ENCODE results near the gene RETREG3. TPM values are rescaled to one million over a fixed set of nuclear protein-coding genes. Genes with fewer than 3 reads are reported as not detected.

RETREG3 gene
- total and polyA plus RNA-seq, 9 of the 15 experiments (the other 6 are each of a cell fraction or from before 2014, with no cell fraction given): 4.1 to 39.0 (median 16.9) TPM

DNA sequence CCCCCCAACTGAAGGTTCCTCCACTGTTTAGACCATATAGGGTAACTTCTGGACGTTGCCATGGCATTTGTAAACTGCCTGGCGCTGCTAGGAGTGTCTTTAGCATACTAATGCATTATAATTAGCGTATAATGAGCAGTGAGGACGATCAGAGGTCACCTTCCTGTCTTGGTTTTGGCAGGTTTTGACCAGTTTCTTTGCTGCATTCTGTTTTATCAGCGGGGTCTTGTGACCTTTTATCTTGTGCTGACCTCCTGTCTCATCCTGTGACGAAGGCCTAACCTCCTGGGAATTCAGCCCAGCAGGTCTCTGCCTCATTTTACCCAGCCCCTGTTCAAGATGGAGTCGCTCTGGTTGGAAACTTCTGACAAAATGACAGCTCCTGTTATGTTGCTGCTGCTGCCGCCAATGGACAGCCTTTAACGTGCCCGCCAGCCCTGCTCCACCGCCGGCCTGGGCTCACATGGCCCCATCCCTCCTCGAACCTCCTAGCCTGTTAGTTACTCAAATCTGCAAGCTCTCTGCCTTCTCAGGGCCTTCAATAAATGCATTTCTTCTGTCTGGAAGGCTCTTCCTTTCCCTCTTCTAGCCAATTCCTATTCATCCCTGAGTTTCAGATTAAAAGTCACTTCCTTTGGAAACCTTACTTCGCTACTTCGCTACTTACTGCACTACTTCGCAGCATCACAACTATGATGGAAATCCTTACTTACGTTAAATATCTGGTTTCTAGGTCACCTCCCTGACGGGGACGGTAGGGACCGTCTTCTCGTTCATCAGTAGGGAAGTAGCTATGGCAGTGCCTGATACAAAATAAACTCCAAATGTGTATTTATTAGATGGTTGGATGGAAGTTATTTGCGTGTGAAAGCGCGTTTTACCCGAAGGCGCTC, 73.8 kb downstream of the RETREG3 start (continued):
- TF ChIP-seq, protein P1, sequence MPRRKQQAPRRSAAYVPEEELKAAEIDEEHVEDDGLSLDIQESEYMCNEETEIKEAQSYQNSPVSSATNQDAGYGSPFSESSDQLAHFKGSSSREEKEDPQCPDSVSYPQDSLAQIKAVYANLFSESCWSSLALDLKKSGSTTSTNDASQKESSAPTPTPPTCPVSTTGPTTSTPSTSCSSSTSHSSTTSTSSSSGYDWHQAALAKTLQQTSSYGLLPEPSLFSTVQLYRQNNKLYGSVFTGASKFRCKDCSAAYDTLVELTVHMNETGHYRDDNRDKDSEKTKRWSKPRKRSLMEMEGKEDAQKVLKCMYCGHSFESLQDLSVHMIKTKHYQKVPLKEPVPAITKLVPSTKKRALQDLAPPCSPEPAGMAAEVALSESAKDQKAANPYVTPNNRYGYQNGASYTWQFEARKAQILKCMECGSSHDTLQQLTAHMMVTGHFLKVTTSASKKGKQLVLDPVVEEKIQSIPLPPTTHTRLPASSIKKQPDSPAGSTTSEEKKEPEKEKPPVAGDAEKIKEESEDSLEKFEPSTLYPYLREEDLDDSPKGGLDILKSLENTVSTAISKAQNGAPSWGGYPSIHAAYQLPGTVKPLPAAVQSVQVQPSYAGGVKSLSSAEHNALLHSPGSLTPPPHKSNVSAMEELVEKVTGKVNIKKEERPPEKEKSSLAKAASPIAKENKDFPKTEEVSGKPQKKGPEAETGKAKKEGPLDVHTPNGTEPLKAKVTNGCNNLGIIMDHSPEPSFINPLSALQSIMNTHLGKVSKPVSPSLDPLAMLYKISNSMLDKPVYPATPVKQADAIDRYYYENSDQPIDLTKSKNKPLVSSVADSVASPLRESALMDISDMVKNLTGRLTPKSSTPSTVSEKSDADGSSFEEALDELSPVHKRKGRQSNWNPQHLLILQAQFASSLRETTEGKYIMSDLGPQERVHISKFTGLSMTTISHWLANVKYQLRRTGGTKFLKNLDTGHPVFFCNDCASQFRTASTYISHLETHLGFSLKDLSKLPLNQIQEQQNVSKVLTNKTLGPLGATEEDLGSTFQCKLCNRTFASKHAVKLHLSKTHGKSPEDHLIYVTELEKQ (CRISPR knock-in tag; IDR thresholded peaks at IDR 0.05): peak; percentile 96
- no peak for TF ChIP-seq SMARCA5 (IDR thresholded peaks at IDR 0.05)
- peak in 2 of 3 experiments; percentile 47 to 59 for TF ChIP-seq YY1 (IDR thresholded peaks at IDR 0.05; ENCODE audit: borderline replicate concordance in 1 of 3, control insufficient read depth in 1 of 3, extremely low read depth in 1 of 3, insufficient read depth in 3 of 3, insufficient read length in 1 of 3, insufficient replicate concordance in 2 of 3, low read depth in 1 of 3, low read length in 2 of 3)
- TF ChIP-seq, protein P2, sequence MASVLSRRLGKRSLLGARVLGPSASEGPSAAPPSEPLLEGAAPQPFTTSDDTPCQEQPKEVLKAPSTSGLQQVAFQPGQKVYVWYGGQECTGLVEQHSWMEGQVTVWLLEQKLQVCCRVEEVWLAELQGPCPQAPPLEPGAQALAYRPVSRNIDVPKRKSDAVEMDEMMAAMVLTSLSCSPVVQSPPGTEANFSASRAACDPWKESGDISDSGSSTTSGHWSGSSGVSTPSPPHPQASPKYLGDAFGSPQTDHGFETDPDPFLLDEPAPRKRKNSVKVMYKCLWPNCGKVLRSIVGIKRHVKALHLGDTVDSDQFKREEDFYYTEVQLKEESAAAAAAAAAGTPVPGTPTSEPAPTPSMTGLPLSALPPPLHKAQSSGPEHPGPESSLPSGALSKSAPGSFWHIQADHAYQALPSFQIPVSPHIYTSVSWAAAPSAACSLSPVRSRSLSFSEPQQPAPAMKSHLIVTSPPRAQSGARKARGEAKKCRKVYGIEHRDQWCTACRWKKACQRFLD (CRISPR knock-in tag; IDR thresholded peaks at IDR 0.05): peak; percentile 99
- TF ChIP-seq, protein P3, sequence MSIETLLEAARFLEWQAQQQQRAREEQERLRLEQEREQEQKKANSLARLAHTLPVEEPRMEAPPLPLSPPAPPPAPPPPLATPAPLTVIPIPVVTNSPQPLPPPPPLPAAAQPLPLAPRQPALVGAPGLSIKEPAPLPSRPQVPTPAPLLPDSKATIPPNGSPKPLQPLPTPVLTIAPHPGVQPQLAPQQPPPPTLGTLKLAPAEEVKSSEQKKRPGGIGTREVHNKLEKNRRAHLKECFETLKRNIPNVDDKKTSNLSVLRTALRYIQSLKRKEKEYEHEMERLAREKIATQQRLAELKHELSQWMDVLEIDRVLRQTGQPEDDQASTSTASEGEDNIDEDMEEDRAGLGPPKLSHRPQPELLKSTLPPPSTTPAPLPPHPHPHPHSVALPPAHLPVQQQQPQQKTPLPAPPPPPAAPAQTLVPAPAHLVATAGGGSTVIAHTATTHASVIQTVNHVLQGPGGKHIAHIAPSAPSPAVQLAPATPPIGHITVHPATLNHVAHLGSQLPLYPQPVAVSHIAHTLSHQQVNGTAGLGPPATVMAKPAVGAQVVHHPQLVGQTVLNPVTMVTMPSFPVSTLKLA (conservative IDR thresholded peaks at IDR 0.05): no peak
- peak; percentile 90; the same call in 1 of the 2 replicates for TF ChIP-seq CAMTA2 (CRISPR knock-in tag; conservative IDR thresholded peaks at IDR 0.05)
- TF ChIP-seq ZNF197 (CRISPR knock-in tag; IDR thresholded peaks at IDR 0.05; ENCODE audit: low read depth): peak; percentile 98
- peak; percentile 98 for TF ChIP-seq ZNF311 (CRISPR knock-in tag; IDR thresholded peaks at IDR 0.05)
- peak; percentile 91 for TF ChIP-seq ZBTB17 (CRISPR knock-in tag; IDR thresholded peaks at IDR 0.05)
- TF ChIP-seq, protein P4, sequence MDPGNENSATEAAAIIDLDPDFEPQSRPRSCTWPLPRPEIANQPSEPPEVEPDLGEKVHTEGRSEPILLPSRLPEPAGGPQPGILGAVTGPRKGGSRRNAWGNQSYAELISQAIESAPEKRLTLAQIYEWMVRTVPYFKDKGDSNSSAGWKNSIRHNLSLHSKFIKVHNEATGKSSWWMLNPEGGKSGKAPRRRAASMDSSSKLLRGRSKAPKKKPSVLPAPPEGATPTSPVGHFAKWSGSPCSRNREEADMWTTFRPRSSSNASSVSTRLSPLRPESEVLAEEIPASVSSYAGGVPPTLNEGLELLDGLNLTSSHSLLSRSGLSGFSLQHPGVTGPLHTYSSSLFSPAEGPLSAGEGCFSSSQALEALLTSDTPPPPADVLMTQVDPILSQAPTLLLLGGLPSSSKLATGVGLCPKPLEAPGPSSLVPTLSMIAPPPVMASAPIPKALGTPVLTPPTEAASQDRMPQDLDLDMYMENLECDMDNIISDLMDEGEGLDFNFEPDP (CRISPR knock-in tag; IDR thresholded peaks at IDR 0.05): 0 out of 2 replicates have a peak, but pooled peaks have one; percentile 82
- peak; percentile 77; the same call in 1 of the 2 replicates for TF ChIP-seq ZNF785 (CRISPR knock-in tag; IDR thresholded peaks at IDR 0.05)
- TF ChIP-seq KLF6 (CRISPR knock-in tag; IDR thresholded peaks at IDR 0.05; ENCODE audit: borderline replicate concordance): peak; percentile 98
- peak; percentile 59; the same call in 1 of the 2 replicates for TF ChIP-seq THRAP3 (IDR thresholded peaks at IDR 0.05; ENCODE audit: borderline replicate concordance)
- 0 out of 2 replicates have a peak, but pooled peaks have one; percentile 72 for TF ChIP-seq ZNF696 (CRISPR knock-in tag; conservative IDR thresholded peaks at IDR 0.05)
- TF ChIP-seq ZNF134 (CRISPR knock-in tag; conservative IDR thresholded peaks at IDR 0.05): peak; percentile 73
- TF ChIP-seq BDP1 (IDR thresholded peaks at IDR 0.05; ENCODE audit: insufficient read depth, insufficient read length): no peak
- TF ChIP-seq, protein P5, sequence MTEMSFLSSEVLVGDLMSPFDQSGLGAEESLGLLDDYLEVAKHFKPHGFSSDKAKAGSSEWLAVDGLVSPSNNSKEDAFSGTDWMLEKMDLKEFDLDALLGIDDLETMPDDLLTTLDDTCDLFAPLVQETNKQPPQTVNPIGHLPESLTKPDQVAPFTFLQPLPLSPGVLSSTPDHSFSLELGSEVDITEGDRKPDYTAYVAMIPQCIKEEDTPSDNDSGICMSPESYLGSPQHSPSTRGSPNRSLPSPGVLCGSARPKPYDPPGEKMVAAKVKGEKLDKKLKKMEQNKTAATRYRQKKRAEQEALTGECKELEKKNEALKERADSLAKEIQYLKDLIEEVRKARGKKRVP (CRISPR knock-in tag; IDR thresholded peaks at IDR 0.05): peak; percentile 84
